Mucosa of descending colon (tissue), 3 donors: ENCODE data around the gene TMEM17. TPM values are rescaled to one million over a fixed set of nuclear protein-coding genes. Genes with fewer than 3 reads are reported as not detected.

Source experiments
- ATAC-seq: fragments of 200-7000 bp; cut with Tn5 transposase; one replicate; pipeline ENCODE4 v1.9.1; 2020; ENCODE audit warnings: mild to moderate bottlenecking, moderate library complexity
- DNase-seq, 3 donors: peaks; one replicate each; pipeline ENCODE4 v3.0.0-alpha.2; 2020
- H3K36me3 ChIP-seq: fragments of 200-600 bp; one replicate; pipeline ENCODE4 v1.8.0; 2021; ENCODE audit warnings: low read depth, mild to moderate bottlenecking
- H3K4me1 ChIP-seq: fragments of 200-600 bp; one replicate; pipeline ENCODE4 v1.8.0; 2021; ENCODE audit warnings: low read depth, mild to moderate bottlenecking
- H3K4me3 ChIP-seq: fragments of 200-600 bp; one replicate; pipeline ENCODE4 v1.8.0; 2021; ENCODE audit warnings: mild to moderate bottlenecking
- H3K9me3 ChIP-seq: fragments of 200-600 bp; one replicate; pipeline ENCODE4 v1.8.0; 2021; ENCODE audit warnings: mild to moderate bottlenecking
- CTCF ChIP-seq: fragments of 200-600 bp; IDR thresholded peaks from one replicate; pipeline ENCODE4 v1.8.0; 2022; ENCODE audit warnings: antibody characterized with exemption, mild to moderate bottlenecking
- intact Hi-C, 2 donors: fragments of 100-400 bp; cut with DNase I in 1 of 2; cut with micrococcal nuclease in 1 of 2; formaldehyde crosslinking; loops; one replicate each; pipeline versions ENCODE4 v1.11.0 to v1.11.1; 2022; cut with DNase I, micrococcal nuclease
- total RNA-seq, 3 donors: library from RNA; stranded (reverse); fragmentation: NEBNext Ultra II Directional in 2 of 3; extraction: Animal tissue kit (Norgen Biotek cat#: 25700) in 2 of 3; gene quantifications; one replicate each; pipeline versions ENCODE4 v1.2.1 to v1.2.4, GENCODE V29; 2021 to 2023
- donor health status: DM: no; HTN: no; CAD: no; lungs with moderate emphysema.
- donor health status: DM: no; HTN: no; CAD: no.
- donor health status: DM: no; HTN: yes; CAD: no.

TMEM17 gene
- total RNA-seq, 3 donors from 2014 or later: 0.61 to 1.2 (median 0.70) TPM

DNA sequence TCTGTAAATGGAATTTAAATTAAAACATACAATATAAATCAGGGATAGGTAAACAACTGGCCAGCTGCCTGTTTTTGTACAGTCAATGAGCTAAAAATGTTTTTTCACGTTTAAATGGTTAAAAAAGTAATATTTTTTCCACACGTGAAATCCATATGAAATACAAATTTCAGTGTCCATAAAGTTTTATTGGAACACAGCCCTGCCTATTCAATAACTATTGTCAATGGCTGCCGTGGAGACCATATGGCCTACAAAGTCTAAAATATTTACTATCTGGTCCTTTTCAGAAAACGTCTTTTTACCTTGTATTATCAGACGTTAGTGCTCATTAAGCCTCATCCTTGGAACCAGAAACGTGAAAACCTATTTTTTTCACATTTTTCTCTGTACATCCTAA lies 1.3 kb downstream of the TMEM17 start:
- H3K4me3 ChIP-seq: no peak overlapping the region
- ATAC-seq (no peak), DNase-seq (no peak)
- H3K9me3 ChIP-seq: no peaks in the 10 kb centered on the region
- H3K36me3 ChIP-seq: no peaks in the 10 kb centered on the region
- TF ChIP-seq CTCF: no peak
- intact Hi-C loops: no loop called here
- H3K4me1 ChIP-seq: no peaks in the 10 kb centered on the region

GRCh38 chr2:62501794-62502500 lies 4.0 kb downstream of the TMEM17 start:
- TF ChIP-seq CTCF: no peak
- no peak for DNase-seq
- no peak for ATAC-seq
- H3K36me3 ChIP-seq: no peaks in the 10 kb centered on the region
- H3K4me1 ChIP-seq: no peaks in the 10 kb centered on the region
- intact Hi-C loops: no loop called here
- no peaks in the 10 kb centered on the region for H3K9me3 ChIP-seq
- no peak overlapping the region for H3K4me3 ChIP-seq

DNA sequence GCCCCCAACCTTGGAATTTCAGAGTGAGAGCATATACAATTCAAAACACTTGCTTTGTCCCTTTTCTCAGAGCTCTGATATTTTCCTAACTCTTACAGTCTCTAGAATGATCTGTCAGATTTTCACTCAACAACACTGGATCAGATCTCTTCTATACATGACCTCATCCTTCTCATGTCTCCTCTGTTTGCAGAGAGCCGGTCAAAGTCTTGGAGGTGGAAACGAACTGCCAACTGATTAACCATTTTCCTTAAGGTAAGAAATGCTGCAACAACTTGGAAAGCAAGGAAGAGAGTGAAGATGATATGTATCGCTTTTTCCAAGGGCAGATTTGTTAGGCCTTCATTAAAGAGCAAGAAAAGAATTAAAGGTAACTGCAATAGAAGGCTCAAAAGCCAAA lies 4.9 kb downstream of the TMEM17 start:
- Histone ChIP-seq H3K4me1 (no peaks in the 10 kb centered on the region), H3K4me3 (no peak overlapping the region), H3K9me3 (no peaks in the 10 kb centered on the region), H3K36me3 (no peaks in the 10 kb centered on the region)
- intact Hi-C loops: no loop called here
- no peak for TF ChIP-seq CTCF
- DNase-seq (no peak), ATAC-seq (no peak)

- intact Hi-C loops: no loop called here
- no peaks in the 10 kb centered on the region for H3K36me3 ChIP-seq
- DNase-seq (no peak), ATAC-seq (no peak)
- H3K9me3 ChIP-seq: no peaks in the 10 kb centered on the region
- no peak overlapping the region for H3K4me3 ChIP-seq
- TF ChIP-seq CTCF: no peak
- H3K4me1 ChIP-seq: no peaks in the 10 kb centered on the region
Observed at GRCh38 chr2:62499430-62500060, 6.5 kb downstream of the TMEM17 start.

DNA sequence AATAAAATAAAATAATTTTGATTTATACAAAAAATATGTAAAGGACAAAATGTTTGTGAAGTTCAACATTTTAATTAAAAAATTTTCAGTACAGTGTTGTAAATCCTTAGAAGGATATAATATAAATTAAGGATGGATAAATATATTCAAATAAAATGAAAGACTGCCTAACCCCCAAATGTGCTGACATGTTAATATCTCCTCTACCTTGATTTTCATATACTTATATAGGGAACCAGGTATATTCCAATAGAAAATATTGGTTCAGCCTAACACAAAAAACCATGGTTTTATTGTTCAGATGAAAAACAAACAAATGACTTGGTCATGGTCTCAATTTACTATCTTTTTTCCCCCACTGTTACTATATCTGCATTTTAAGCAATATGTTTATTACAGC lies 7.3 kb downstream of the TMEM17 start:
- no peaks in the 10 kb centered on the region for H3K4me1 ChIP-seq
- ATAC-seq (no peak), DNase-seq (no peak)
- no peak for TF ChIP-seq CTCF
- no peaks in the 10 kb centered on the region for H3K36me3 ChIP-seq
- intact Hi-C loops: no loop called here
- no peaks in the 10 kb centered on the region for H3K9me3 ChIP-seq
- H3K4me3 ChIP-seq: no peak overlapping the region
